Glutamatergic neuron (in vitro differentiated cells): ENCODE measurements around the gene C22orf31. TPM values are rescaled to one million over a fixed set of nuclear protein-coding genes. Genes with fewer than 3 reads are reported as not detected.

Source experiments
- DNase-seq: peaks from one replicate; pipeline ENCODE4 v3.0.0; 2022
- H3K27ac Mint-ChIP-seq: one replicate; pipeline ENCODE4 v1.8.0; 2020; ENCODE audit warnings: mild to moderate bottlenecking, mixed read lengths, inconsistent platforms; ENCODE audit not compliant: unreplicated experiment
- H3K27me3 Mint-ChIP-seq: one replicate; pipeline ENCODE4 v1.8.0; 2020; ENCODE audit warnings: mild to moderate bottlenecking, moderate library complexity, mixed read lengths, inconsistent platforms; ENCODE audit not compliant: unreplicated experiment
- H3K36me3 Mint-ChIP-seq: one replicate; pipeline ENCODE4 v1.8.0; 2020; ENCODE audit warnings: mild to moderate bottlenecking, mixed read lengths, inconsistent platforms; ENCODE audit not compliant: unreplicated experiment
- H3K4me1 Mint-ChIP-seq: one replicate; pipeline ENCODE4 v1.8.0; 2020; ENCODE audit warnings: mild to moderate bottlenecking, low read depth, mixed read lengths, inconsistent platforms; ENCODE audit not compliant: unreplicated experiment
- H3K4me3 Mint-ChIP-seq: one replicate; pipeline ENCODE4 v1.8.0; 2020; ENCODE audit warnings: mild to moderate bottlenecking, mixed read lengths, inconsistent platforms; ENCODE audit not compliant: unreplicated experiment
- H3K9me3 Mint-ChIP-seq: one replicate; pipeline ENCODE4 v1.8.0; 2020; ENCODE audit warnings: mild to moderate bottlenecking, moderate library complexity, mixed read lengths, inconsistent platforms; ENCODE audit not compliant: unreplicated experiment
- total RNA-seq: library from RNA; stranded (reverse); fragmentation: NEBNext Ultra II Directional; extraction: Animal tissue kit (Norgen Biotek cat#: 25700); gene quantifications from one replicate; pipeline ENCODE4 v1.2.1, GENCODE V29; 2021; ENCODE audit not compliant: unreplicated experiment
- TF ChIP-seq, protein P1 (sequence below): fragments of 200-600 bp; sonication (generic); IDR thresholded peaks from one replicate; pipeline ENCODE4 v1.5.0; 2021; ENCODE audit not compliant: partially characterized antibody, unreplicated experiment

Gene C22orf31
- total RNA-seq, 1 donor from 2014 or later = not detected

DNA sequence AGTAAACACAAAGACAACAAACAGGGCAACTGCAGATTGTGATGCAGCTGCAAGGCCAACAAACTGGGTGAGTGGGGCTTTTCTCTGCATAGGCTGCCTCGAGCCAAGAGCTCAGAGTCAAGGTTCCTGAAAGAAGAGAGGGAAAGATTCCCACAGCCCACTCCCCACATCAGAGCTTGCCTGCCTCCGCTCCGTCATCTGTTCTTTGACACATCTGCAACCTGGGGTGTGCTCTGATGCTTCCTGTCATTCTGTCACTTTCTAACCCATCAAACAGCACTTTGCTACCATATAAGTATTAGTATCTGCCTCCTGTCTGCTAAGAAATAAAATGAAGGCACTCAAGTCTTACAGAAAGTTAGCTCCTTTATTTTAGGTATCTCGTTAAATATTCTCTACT is 46.9 kb downstream of the C22orf31 start:
- H3K36me3 Mint-ChIP-seq = peaks cover 6% of the 10 kb centered on the region
- peaks cover 4% of the 10 kb centered on the region for H3K9me3 Mint-ChIP-seq

DNA sequence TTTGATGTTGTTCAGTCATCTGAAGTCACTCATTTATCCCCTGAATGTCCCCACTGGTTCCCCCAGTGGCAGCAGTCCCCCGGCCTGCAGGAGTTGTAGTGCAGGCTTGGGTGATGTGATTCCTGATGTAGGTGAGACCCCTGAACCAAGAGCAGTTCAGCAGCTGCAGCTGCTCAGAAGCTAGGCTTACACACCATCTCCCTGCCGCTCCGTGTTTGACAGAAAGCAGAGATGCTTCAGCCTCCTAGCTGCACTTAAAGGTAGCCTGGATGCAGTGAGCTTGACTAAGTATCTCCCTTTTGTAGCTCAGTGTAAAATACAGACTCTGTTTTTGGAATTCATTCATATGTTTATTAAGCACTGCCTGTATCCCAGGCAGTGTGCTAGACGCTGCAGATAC is 47.3 kb downstream of the C22orf31 start:
- Mint-ChIP-seq H3K27ac (no peak overlapping the region), H3K4me3 (no peak overlapping the region), H3K27me3 (peaks cover 5% of the 10 kb centered on the region)

More for the DNA sequence above, 46.9 kb downstream of the C22orf31 start:
- Mint-ChIP-seq H3K4me1 (peaks cover 11% of the 10 kb centered on the region), H3K27me3 (peaks cover 5% of the 10 kb centered on the region), H3K4me3 (no peak overlapping the region), H3K27ac (no peak overlapping the region)
- DNase-seq = no peak
- TF ChIP-seq, protein P1, sequence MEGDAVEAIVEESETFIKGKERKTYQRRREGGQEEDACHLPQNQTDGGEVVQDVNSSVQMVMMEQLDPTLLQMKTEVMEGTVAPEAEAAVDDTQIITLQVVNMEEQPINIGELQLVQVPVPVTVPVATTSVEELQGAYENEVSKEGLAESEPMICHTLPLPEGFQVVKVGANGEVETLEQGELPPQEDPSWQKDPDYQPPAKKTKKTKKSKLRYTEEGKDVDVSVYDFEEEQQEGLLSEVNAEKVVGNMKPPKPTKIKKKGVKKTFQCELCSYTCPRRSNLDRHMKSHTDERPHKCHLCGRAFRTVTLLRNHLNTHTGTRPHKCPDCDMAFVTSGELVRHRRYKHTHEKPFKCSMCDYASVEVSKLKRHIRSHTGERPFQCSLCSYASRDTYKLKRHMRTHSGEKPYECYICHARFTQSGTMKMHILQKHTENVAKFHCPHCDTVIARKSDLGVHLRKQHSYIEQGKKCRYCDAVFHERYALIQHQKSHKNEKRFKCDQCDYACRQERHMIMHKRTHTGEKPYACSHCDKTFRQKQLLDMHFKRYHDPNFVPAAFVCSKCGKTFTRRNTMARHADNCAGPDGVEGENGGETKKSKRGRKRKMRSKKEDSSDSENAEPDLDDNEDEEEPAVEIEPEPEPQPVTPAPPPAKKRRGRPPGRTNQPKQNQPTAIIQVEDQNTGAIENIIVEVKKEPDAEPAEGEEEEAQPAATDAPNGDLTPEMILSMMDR = no peak

DNA sequence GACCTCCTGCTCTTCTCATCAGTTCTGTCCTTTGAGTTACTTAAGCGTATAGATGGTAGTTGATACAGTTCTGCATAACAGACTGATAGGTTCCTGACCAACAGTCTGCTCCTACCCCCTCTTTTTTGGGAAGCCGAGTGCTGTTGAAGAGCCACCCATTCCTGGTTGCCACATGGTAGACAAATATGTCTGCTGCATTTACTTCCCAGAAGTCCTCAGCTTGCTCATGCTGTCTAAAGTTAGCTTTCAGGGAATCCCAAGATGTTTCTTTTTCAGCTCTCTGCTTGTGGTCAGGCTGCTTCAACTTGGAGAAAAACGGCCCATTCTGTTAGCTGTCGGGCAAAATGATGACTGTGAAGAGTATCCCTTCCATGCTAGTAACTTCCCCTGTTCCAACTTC is 48.7 kb downstream of the C22orf31 start:
- TF ChIP-seq, protein P1 = no peak
- Mint-ChIP-seq H3K27me3 (peaks cover 5% of the 10 kb centered on the region), H3K9me3 (peaks cover 3% of the 10 kb centered on the region), H3K36me3 (no peaks in the 10 kb centered on the region), H3K4me1 (peaks cover 11% of the 10 kb centered on the region), H3K4me3 (no peak overlapping the region), H3K27ac (no peak overlapping the region)
- DNase-seq = no peak

More for the DNA sequence above, 47.3 kb downstream of the C22orf31 start:
- Mint-ChIP-seq H3K4me1 (peaks cover 11% of the 10 kb centered on the region), H3K36me3 (peaks cover 6% of the 10 kb centered on the region), H3K9me3 (peaks cover 4% of the 10 kb centered on the region)
- TF ChIP-seq, protein P1 = no peak
- DNase-seq = no peak

DNA sequence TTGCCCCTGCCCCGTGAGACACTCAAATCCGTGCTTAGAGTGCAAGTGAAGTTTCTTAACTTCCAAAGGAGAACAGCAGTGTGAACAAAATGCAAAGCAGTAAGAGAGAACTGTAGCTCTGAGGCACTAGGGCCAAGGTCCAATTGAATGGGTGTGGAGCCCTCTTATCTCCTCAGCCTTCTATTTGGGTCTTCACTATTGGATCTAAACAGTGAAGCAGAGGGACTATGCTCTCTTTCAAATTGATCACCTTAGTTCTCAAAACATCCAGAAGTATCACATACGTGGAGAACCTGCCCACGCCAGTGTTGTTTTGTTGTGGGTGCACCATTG is 49.6 kb downstream of the C22orf31 start:
- peaks cover 11% of the 10 kb centered on the region for H3K4me1 Mint-ChIP-seq
- H3K4me3 Mint-ChIP-seq = no peak overlapping the region
- no peak overlapping the region for H3K27ac Mint-ChIP-seq
- TF ChIP-seq, protein P1 = no peak
- no peaks in the 10 kb centered on the region for H3K36me3 Mint-ChIP-seq
- peaks cover 2% of the 10 kb centered on the region for H3K27me3 Mint-ChIP-seq
- no peak for DNase-seq
- H3K9me3 Mint-ChIP-seq = peaks cover 3% of the 10 kb centered on the region

DNA sequence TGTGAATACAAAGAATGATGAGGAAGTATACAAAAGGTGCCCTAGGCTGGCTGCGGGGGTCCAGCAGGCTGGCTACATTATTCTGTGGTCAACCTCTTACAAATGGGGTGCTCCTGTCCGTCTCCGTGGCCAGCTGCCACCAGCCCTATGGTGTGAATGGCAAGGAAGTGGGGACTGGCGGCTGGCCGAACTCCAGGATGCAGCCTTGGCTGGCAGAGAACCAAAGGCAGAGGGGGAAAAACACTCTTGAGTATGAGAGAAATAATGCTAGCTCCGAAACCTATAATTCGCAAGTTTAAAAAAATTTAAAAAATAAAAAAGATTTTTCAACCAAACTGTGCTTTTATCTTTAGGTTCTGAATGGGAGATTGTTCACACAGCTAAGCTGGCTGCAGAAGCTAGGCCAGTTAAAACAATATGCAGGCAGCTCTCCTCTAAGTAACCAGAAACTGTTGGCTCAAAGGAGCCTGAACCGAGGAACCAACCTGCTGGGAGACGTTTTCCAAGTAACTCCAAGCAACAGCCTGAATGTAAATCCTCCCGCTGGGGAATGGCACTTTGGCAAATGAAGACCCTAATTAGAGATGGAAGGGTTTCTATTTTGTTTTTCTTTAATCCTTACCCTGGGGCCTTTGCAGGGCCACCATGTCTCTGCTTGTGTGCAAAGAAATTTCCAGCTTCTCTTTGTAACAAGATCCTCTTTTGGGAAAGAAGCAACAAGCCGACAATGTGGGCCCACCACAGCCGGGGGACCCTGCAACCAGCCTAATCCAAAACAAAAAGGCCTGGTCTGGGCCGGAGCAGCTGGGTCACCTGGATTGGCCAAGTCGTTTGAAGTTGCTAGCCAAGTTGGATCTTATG is 50.2 kb downstream of the C22orf31 start:
- no peak for DNase-seq
- peaks cover 11% of the 10 kb centered on the region for H3K4me1 Mint-ChIP-seq
- no peaks in the 10 kb centered on the region for H3K36me3 Mint-ChIP-seq
- peaks cover 3% of the 10 kb centered on the region for H3K9me3 Mint-ChIP-seq
- peaks cover 2% of the 10 kb centered on the region for H3K27me3 Mint-ChIP-seq
- no peak overlapping the region for H3K4me3 Mint-ChIP-seq
- TF ChIP-seq, protein P1 = no peak
- no peak overlapping the region for H3K27ac Mint-ChIP-seq
